GM19351 (cell line): ENCODE measurements around the gene NAT10.

Experiments used
- ATAC-seq: cut with Tn5 transposase; IDR thresholded peaks from one replicate; pipeline ENCODE4 v1.9.1; 2021; ENCODE audit warnings: mild to moderate bottlenecking, moderate library complexity; ENCODE audit not compliant: unreplicated experiment

Gene NAT10

DNA sequence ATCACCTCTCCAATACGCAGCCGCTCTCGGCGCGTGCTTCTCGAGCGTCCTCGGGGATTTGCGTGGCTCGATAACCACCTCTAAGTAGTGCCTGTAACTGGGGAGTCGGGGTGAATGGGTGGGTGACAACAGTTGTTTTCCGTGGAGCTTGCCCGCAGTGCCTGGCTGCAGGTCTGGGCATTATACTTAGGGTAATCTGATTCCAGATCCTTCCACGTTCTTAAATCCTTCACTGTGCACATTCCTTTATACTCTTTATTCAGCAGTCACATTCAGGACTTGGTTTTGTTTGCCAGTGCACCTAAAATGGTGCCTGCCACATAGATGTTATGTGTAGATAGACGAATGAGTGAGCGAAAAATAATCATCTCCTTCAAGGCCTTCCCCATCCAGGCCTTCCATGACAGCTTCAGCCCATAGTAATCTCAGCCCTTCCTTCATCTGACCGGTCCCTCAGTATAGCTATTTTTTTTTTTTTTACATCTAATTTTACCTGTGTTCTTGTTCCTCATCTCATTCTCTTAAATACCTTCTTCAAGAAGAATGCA is 602 bp downstream of the NAT10 start:
- ATAC-seq, result no peak

DNA sequence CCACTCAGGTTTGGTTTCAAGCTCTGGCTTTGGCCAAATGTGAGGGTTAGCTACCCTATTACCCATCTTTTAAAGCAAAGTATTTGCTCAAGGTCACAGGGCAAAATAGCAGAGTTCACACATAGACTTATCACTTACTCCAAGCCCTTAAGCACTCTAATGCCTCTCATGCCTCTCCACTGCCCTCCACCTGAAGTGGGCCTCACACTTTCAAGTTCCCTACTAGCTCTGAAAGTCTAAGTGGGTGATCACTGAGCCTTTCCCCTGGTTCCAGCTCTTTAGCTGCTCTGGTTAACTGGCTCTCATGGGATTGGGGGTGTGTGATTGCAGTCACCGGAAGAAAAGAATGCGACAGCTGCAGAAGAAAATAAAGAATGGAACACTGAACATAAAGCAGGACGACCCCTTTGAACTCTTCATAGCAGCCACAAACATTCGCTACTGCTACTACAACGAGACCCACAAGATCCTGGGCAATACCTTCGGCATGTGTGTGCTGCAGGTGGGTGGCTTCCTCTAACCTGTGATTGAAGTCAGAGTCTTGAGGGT is 6.4 kb downstream of the NAT10 start:
- no peak for ATAC-seq

DNA sequence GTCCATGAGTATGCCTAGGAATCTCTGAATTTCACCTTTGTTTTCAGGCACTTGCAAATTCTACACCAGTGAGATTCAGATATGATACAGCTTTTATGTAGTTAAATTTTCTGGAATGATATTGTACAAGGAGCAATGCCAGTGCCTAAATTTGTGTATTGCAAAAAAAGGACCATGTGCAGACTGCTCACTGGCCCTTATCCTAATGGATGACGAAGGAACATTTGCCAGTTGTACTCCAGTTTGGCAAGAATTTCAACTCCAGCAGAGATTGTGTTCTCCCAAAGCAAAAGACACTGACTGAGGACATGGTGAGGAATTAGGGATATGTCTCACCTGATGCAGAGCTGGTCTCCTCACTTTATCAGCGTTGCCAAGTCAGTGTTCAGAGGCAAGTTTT is 8.6 kb downstream of the NAT10 start:
- no peak for ATAC-seq

DNA sequence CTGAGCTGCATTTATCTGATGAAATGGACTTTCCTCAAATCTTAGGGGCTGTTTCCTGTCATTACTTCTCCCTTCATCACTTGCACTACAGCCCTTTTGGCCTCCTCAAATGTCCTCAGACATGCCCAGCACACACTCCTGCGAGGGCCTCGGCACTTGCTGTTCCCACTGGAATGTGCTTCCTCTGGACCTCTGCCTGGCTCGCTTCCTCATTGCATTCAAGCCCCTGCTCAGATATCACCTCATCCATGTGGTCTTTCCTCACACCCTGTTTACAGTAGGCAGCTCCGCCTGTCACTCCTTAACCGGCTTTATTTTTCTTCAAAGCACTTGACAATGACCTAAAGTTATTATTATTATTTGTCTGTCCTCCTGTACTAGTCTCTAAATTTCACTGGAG is 9.0 kb downstream of the NAT10 start:
- ATAC-seq, result no peak

DNA sequence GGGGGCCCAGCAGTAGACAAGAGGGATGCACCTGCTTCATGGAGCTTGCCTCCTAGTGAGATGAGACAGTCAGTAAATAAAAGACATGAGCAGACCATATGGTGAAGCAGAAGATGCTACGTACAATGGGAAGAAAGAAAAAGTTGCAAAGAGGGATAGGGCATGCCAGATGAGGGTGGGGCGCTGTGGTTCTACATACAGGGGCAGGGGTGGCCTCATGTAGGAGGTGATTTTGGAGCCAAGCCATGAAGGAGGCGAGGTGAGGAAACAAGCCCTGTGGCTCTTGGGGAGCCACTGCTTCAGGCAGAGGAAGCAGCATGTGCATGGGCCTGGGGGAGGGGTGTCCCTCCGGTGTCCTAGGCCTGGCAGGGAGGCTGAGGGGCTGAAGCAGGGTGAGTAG is 15.2 kb downstream of the NAT10 start:
- ATAC-seq, result no peak

DNA sequence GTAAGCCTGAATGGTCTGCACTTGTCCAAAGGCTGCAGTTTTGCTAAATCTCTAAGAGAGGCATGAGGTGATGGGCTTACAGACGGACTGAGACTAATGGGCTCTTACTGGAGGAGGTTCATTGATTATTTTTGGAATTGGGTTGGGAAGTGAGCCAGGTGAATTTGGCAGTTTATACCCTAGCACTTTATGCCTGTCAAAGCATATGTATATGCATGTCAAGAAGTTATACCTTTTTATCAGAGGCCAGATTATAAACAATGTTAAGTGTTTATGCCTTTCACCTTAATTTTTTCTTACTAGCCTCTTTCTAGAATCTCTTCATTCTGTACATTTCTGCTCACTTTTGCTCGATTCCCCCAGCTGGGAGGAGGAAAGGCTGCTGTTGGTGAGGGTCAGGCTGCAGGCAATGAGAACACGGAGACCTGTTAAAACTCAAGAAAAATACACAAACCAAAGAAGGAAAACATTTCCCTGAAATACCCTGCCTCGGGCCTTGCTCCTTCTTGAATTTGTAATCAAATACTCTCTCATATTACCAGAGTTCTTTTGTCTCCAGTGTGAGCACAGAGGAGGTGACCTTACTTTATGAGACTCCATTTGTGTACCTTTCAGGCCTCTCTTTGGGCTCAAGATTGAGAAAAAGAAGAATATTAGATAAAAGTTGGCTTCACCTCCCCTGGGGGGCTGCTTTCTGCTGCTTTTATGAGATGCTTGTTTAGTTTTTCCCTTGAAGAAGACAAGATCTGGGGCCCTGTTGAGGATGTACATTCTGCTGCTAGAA is 19.6 kb downstream of the NAT10 start:
- no peak for ATAC-seq

DNA sequence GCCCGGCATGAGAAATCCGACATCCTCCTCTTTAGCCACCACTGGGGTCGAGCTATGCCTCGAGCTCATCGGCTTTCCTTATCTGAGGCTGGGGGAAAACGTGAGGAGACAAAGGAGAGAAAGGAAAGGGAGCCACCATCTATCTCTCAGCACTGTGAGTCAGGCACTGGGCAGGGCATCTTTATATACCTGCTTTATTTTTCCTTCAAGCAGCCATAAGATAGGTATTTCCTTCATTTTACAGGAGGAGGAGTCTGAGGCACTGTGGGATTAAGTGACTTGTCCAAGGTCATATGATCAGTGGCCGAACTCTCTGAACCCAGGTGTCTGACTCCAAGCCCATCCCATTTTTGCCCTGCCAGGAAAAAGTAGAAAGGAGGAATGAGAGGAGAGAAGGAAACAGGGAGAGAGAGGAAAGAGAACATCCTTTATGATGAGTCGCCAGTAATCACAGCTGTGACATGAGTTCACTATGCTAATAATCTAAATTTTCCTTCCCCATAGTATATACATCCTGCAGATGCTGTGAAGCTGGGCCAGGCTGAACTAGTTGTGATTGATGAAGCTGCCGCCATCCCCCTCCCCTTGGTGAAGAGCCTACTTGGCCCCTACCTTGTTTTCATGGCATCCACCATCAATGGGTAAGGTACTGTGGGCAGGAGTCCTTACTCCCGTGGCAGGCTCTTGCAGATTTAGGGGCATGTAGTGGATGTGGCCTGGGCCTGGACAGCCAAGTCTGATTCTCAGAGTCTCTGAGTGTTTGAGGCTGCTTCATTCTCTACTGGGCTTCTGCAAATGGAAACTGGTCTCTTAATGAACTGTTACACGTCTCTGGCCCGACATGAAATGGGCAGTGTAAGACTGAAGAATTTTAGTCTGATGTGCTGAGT is 21.8 kb downstream of the NAT10 start:
- no peak for ATAC-seq

DNA sequence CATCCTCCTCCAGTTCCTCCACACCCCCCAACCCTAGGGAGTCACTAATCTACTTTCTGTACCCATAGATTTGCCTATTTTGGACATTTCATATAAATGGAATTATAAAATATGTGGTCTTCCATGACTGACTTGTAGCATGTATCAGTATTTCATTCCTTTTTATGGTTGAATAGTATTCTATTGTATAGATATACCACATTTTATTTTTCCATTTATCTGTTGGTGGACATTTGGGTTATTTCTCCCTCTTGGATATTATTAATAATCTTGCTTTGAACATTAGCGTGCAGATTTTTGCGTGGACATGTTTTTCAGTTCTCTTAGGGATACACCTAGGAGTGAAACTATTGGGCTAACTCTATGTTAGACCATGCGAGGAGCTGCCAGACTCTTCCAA is 23.4 kb downstream of the NAT10 start:
- no peak for ATAC-seq

DNA sequence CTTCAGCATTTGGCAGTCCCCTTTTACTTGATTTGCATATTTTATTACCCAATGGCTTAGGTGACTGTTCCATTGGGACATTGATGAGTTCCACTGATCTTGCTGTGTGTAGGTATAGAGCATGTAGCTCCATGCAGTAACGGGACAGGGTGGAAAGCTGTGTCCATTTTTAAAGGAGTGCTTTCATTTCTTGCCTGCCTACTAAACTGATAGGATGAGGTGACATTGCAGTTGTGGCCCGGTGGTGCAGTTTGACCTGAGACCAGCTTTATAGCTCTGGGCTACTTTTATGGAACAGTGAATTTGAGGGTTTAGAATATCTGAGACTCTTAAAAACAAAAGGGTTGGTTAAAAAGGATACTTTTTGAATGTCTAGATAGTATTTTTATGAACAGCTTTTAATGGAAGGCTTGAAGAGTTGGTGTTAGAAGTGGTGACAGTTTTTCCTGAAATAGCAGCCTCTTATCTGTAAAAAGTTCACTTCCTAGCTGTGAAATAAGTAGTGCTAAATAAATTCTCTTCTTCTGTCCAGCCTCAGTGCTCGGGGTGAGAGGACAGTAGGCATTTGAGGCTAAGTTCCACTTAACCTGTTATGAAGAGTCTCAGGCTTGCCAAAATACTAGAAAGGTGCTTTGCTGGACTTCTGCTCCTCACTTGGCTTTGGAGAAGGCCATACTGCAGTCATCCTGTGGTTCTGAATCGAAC is 27.0 kb downstream of the NAT10 start:
- no peak for ATAC-seq

DNA sequence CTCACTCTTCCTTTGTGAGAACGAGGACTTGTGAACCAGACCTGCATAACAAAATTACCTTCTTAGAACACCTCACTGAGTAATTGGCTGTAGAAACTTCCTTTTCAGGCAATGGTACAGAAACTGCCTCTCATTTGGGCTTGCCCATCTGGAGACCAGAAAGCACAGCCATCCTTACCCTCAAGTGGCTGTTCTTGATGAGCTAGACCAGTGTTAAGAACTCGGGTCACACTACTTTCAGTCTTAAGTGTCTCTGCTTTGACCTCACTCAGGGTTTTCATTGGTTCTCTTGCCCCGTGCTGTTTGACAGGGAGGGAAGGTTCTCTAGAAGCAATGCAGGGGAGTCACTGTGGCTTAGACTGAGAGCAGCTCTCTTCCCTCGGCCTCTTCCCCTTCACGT is 29.3 kb downstream of the NAT10 start:
- ATAC-seq, result peak; percentile 75

DNA sequence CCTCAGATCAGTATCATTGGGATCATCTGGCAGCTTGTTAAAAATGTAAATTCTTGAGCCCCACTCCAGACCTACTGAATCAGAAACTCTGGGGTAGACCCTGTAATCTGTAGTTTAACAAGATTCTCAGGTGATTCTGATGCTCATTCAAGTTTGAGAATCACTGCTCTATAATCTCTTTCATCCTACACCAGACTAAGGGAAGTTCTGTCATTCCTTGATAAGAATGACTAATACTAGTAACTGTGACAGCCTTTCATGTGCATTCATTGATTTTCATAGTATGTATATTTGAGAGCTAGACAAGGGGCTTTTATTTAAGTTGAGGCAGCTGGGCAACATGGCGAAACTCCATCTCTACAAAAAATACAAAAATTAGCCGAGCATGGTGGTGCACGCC is 30.0 kb downstream of the NAT10 start:
- ATAC-seq, result no peak

DNA sequence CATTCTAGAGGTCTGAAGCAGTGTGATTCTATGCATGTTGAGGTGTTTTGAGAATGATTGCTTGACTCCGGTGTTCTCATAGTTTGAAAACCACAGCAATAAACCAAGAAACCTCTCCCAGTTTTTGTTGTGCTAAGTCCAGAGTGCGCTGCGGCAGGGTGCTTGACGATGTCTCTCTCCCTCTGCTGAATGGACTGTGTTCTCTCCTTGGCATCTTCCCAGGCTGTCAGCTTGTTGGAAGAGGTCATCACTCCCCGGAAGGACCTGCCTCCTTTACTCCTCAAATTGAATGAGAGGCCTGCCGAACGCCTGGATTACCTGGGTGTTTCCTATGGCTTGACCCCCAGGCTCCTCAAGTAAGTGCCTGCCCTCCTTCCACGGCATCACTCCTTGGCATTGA is 31.0 kb downstream of the NAT10 start:
- no peak for ATAC-seq

DNA sequence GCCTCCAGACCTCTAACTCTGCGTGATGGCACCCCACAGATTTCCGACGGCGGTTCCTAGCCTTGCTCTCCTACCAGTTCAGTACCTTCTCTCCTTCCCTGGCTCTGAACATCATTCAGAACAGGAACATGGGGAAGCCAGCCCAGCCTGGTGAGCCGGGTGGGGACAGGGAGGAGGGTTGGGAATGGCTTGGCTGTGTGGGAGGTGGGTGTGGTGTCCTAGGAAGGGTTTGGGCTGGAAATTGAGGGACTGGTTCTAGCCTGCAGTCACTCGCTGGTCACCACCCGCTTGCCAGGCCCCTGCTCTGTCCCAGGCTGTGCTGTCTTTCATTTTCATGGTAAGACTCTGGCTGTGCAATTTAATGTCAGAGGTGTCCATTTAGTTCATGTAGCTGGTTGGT is 33.9 kb downstream of the NAT10 start:
- ATAC-seq, result no peak

DNA sequence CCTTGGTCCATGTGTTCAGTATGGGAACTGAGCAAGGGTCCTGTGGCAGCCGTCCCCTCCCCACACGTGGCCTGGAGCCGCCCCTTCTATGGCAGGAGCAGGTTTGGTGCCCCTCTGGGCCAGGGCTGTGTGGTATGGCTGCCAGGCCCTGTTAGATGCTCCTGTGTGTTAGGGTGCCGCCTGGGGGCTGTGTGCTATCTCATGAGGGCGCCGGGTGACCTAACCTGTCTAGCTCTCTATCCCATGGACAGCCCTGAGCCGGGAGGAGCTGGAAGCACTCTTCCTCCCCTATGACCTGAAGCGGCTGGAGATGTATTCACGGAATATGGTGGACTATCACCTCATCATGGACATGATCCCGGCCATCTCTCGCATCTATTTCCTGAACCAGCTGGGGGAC is 34.7 kb downstream of the NAT10 start:
- no peak for ATAC-seq

DNA sequence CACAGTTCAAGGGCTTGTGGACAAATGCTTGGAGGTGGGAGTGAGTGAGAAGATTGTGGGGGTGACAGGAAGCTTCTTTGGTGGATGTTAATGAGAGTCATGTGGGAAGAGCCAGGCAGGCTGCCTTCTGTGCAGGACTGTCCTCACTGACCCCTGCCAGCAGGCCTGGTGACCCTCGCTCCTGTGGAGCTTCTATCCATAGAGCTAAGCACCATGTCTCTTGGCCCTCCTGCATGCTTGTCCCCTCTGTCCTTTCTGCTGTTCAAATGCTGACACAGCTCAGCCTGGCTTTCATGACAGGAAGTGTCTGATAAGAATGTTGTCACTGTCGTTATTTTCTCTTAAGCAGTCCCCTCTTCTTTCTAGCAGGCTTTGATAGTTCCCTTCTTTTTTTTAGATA is 37.6 kb downstream of the NAT10 start:
- no peak for ATAC-seq

DNA sequence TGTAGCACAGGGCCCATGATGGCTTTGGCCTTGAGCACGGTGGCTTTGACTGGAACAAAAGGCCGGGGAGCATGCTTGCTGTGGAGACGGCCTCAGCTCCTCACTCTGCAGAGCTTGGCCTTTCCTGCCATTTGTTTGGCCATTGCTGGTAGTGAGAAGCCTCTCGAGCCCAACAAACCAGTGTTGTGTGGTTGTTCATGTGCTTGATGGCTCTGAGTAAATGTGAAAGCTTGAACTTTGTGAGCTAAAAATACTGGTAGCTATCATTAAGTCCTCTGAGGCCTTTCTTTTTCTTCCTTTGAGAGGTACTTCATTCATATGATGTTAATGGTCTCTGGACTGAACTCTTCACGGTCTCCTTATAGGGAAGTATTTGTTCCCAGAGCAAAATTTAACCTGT is 39.6 kb downstream of the NAT10 start:
- peak; percentile 83 for ATAC-seq

DNA sequence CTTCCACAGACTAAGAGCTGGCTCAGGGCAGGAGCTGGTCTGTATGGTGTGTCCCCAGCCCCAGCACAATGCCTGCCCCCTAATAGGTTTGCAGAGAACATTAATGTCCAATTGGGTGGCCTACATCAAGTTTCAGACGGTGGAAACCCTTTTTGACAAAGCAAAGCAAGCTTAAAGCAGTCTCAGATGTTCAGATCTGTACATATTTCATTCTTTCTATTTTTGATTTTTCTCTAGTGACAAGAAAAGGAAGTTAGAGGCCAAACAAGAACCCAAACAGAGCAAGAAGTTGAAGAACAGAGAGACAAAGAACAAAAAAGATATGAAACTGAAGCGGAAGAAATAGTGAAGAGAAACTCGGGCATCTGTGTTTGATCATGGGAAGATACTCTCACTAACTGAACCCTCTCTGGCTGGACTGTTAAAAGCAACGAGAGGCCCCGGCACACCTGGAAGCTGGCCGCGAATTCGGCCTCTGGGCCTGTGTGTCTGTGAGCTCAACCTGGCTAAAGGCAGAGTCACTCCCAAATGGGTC is 40.5 kb downstream of the NAT10 start:
- peak; percentile 52 for ATAC-seq

DNA sequence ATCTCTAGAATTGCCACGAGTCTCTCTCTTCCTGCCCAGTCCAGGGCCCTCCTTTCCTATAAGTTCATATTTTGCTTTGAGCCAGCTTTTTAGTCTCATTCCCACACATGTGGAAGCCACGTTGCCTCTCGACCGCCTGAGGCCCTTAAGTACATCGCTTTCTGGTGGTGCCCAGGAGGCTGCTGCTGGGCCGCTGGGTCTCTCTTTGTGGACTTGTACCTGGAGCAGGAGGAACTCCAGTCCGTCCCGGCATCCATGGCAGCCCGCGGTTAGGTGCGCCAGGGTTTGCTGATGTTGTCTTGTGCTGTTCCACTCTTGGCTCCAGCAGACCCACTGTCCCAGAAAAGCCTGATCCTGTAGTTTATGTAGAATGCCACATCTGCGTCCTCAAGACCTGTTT is 41.0 kb downstream of the NAT10 start:
- no peak for ATAC-seq

DNA sequence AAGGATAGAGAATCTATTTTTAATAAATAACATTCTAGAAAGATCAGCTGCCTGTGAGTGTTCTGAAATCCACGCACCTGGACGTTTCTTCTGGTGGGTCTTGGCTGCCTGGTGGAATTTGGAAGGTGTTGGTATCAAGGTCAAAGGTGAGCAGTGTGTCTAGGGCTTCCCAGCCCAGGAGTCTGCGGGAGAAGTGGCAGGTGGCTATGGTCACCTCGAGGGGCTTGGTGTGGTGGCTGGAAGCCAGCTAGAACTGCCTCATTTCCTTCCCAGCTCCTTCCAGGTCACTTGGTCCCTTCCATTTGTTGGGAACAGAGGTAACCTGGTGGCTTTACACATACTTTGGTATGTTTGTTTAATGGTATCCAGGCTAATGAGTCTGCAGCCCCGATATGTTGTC is 41.4 kb downstream of the NAT10 start:
- no peak for ATAC-seq

DNA sequence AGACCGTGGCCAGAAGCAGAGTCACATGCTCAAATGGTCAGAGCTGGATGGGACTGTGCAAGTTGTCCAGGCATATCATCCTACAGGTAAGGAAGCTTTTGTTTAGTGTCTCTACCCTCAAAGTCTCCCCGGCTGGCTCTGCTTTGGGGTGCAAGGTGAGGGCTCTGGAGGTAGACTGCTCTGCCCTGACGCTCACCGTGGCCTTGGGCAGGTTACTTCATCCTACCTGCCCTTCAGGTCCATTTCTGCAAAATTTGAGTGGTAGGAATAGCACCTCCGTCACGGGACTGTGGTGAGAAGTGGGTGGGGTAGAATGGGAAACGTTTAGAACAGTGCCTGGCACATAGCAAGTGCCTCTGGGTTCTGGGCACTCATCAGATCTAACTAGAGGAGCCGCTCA is 42.2 kb downstream of the NAT10 start:
- ATAC-seq, result no peak
